CD4-positive, alpha-beta T cell treated with Interleukin-6 at 100 ng/mL for 8 hours (primary cell): Measurements from ENCODE around the gene ARSA.

Source experiments
- DNase-seq: peaks from one replicate; pipeline ENCODE4 v3.0.0-alpha.2; 2020; ENCODE audit warnings: mixed read lengths, low spot score

Gene ARSA

DNA sequence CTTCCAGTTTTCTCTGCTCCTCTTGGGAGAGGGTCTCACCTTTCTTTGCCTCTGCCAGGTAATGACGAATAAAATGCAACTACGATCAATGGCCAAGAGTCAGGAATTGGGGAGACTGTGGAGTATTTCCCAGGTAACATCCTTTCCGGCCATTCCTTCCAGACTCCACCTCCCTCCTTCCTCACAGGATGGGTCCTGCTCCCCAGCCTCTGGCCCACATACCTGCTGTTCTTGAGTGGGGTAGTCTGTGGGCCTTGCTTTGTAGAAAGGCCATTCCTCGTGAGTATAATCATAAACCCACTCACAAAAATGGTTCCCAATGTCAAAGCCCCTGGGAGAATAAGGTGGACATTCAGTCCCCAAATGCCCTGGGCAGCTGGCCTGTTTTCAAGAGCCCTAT, 48.2 kb downstream of the ARSA start:
- DNase-seq: no peak

DNA sequence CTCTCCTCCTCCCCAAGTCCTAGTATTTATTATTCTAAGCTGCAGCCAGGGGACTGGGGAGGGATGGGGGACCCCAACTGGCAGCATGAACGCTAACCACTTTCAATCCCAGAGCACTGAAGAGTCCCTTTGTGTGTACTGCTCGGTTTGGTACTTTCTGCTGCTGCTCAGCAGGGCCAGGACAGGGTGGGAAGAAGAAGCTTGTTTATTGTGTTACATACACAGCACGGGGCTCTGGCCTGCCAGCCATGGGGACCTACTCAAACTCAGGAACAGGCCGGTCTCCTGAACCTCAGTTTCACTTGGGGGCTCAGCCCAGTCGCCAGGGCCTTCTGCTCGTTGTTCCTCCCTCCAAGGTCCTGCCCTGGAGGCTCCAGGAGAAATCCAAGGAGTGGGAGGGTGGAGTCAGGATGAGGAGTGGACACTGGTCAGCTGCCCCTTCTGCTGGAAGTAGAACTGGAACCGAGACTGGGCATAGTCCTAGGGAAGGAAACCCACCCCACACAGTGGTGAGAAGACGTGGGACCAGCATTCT, 49.1 kb downstream of the ARSA start:
- no peak for DNase-seq

DNA sequence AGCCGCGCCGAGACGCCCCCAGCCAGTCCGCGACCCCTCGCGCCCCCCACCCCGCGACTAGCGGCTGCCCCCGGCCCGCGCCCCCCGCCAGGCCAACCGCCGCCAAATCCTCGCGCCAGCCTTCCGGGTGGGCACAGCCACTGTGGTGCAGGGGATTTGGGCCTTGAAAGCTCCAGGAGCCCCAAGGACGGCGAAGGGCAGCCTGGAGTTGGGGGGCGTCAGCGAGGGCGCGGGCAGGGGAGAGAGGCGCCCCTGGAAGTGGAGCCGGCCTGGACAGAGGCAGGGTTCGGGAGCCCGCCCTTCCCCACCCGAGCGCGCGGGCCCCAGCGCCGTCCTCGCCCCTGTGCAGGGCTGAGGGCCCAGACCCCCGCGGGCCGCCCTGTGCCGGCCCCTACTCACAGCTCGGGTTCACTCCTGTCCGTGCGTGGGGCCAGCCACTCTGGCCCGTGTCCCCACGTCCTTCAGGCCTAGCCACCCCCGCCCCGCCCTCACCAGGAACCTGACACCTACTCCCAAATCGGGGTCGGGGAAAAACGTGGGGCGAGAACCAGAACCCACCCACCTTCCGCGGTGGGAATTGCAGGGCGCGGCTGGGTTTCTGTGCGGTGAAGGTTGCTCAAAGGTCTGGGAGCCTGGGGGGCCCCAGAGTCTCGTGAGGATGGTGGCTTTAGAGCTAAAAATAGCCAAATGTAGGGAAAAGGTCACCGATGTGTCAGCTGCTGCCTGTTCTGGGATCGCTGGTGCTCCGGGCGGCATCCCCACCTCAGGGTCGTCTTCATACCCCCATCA, 49.8 kb downstream of the ARSA start, which contains the start of gene CPT1B:
CPT1B (minus strand) TSS at position 441 of the 789 bp plus-strand sequence. CDS start 512 bp downstream, outside the sequence.
- DNase-seq: no peak

DNA sequence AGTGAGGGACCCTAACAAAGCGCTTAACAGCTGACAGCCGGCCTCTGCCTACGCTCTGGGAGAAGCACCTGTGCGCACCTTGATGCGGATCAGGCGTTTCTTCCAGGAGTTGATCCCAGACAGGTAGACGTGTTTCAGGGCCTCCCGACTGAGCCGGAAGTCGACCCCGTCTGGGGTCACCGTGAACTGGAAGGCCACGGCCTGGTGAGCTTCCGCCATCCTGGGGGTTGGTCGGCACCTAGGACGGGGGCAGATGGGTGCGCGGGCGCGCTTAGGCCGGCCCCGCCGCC, 50.3 kb downstream of the ARSA start:
- no peak for DNase-seq

DNA sequence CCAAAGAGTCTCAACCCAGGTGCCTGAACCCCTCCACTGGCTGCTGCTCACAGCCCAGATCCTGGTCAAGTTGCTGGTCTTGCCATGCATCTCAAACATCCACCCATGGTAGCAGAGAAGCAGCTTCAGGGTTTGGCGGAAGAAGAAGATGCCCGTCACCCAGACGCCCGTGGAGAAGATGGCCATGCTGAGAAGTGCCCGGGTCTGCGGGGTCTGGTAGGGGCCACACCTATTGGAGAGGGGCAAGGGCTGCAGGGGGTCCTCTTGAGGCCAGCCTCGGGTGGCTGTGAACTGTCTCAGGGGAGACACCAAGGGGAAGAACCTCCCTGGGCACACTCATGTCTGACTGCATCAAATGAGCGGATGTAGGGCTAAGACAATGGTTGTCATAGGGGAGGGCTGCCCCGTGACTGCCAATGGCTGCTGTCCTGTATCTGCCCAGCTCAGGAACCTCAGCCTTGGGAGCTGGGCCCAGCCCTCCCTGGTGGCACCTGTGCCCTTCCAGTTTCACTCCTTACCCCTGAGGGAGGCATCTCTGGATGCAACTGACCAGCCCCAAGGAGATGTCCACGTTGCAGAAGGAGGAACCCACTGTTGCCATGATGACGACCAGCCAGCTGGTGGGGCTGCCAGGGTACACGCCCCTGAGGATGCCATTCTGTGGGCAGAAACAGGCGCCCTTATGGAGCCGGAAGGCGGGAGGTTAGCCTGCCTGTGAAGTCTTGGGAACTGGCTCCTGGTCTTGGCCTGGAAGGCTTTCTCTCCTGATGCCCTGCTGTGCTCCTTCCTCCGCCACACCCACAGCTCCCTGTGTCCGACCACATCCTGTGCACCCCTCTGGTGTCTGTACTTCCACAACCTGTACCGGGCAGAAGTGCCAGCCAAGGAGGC, 50.9 kb downstream of the ARSA start:
- no peak for DNase-seq

DNA sequence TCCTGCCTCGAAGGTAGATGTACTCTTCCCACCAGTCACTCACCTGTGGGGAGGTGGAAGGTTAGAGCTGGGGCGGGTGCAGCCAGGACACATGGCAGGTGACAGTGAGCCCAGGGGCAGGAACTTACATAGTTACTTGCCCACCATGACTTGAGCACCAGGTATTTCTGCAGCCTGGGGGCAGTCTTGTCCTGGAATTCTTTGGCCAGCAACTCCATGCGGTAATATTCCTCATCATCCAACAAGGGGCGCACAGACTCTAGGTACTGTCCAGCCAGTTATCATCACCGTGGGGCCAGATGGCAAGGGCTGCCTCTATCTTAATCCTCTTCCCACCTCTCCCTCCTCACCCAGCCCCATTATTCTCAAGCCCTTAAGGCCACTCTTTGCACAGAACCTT, 51.9 kb downstream of the ARSA start:
- no peak for DNase-seq

DNA sequence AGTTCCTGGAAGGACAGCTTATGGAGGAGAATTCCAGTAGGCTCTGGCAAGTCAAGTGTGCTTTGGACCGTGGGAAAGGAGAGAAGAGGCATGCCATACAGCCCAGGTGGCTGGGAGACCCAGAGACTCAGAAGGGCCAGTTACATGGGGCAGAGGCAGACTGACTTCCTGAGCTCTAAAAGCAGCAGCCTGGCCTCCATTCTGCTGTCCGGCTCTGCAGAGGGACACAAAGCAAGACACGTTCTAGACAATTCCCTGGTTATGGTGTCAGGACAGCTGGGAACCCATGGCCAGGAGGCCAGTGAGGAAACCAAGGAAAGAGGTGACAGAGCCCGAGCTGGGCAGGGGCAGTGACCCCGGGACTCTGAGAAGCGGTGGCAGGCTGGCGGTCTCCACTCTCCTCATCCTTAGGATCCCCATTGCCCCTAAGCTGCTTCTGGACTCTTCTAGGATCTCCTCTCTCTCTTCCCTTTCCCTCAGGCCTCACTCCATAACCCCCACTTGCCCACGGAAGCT, 52.5 kb downstream of the ARSA start:
- DNase-seq: no peak
